Femur (tissue), 1 donor: Measurements from ENCODE around the gene TYK2.

Experiments used
- DNase-seq: peaks from one replicate; pipeline ENCODE4 v3.0.0-alpha.2; 2017

The TYK2 gene

DNA sequence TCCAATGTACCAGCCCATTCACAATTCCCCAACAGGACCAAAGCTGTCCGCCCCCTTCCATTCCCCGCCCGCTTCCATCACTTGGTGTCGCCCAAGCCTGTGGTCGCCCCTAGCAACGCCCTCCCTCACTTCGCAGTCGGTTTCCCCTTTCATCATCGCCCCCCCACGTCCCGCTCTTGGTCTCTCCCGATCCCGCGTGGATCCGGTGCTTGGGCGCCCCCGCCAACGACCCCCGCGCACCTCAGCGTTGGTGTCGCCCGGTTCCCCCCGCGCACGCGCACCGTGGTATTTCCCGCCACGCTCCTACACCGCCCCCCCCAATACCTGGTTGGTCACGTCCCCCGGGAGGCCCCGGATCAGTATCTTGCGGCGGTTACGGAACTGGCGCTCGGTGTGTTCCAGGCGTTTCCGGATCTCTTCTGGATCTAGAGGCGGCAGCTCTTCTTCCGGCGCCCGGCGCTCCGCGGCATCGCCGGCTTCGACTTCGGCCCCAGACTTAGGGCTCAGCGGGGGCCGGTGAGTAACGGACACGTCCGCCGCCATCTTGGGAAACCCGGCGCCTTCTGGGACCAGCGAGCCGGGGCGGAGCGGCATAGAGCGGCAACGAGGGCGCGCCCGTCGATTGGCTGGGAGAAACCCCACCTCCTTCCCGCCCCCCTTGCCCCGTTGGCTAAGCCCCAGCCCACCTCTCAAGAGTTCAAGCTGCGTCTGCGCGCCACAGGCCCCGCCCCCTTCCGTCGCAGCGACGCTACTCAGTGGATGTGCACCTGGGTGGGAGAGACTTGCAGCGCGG is 47.2 kb downstream of the TYK2 start, which contains the start of gene RAVER1:
RAVER1 (minus strand) TSS at position 565 of the 793 bp plus-strand sequence; CDS start at position 543, 22 bp downstream.
- peak; percentile 99 for DNase-seq

DNA sequence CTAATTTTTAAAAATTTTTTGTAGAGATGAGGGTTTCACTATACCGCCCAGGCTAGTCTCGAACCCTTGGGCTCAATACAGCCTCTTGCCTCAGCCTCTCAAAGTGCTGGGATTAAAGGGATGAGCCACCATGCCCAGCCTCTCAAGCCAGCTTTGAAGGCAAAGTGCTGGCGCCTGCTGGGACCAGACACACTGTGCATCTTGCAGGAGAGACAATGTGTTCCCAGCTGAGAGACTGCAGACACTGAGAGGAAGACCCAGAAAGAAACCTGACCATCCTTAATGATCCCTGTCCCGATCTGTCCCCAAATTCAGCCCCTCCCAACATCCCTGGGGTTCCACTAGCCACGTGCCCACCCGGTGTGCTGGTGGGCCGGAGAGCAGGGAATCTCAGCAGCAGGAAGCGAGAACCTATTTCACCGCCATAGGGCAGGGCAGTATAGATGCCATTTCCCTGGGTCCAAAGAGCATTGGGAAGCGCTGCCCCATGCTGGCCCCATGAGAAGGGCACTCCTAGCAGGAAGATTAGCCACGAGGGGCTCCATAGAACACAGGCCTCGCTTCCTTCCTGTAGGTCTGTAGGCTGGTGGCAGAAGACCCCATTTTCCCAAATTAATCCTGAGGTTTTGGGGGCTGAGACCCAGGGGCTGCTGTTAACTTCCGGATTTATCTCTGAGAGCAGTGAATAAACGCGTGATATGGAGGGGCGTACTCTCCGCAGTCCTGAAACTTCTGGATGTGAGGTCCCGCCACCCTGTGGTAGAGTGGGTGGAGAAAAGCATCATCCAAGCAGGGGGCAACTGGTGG is 48.0 kb downstream of the TYK2 start:
- no peak for DNase-seq

DNA sequence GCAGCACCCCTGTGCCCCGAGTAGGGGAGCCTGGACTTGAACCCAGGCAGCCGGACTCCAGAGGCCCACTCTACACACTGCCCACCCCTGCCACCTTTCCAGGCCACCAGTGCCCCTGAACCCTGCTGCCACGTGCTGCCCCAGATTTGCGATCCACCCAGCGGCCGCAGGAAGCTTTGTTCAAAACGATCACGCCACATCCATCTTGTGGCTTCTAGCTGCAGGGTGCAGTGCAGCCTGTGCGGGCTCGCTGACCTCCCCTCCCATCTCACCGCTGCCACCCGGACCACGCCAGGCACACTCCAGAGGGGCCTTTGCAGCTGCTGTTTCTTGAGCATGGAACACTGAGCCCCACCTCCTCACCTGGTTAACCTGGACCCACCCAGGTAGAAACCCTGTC is 50.8 kb downstream of the TYK2 start:
- DNase-seq, result no peak

DNA sequence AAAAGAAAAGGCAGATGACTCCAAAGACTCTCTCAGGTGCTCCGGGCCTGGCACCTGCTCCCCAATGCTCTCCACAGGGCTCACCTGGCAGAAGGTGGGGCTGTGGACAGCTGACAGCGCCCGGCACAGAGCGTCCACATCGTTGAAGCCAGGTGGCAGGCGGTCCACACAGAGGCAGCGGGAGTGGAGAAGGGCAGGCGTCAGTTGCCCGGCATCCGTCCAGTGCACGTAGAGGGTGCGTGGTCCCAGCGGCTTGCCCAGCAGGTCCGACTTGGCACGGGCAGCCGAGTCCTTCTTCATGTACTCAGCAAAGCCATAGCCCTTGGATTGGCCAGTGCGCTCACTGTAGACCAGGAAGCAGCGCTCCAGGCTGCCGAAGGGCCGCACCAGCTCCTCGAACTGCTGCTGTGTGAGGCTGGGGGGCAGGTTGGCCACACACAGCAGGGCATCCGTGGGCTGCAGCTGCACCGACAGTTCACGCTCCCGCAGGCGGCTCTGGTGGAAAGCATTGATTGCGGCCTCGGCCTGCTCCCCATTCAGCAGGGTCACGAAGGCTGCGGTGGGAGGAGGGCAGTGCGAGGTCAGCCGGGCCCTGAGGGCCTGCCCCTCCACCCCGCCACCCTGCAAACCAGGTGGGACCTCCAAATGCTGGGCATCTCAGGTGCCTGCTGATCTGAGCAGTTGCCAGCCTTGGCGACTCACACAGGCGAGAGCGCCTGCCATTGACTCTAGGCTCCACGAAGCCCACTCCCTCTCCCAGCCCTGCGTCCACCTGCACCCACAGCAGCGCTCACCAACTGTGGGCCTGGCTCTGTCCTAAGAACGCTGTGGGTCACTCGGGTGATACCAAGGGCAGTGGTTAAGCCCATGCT is 51.6 kb downstream of the TYK2 start:
- no peak for DNase-seq

DNA sequence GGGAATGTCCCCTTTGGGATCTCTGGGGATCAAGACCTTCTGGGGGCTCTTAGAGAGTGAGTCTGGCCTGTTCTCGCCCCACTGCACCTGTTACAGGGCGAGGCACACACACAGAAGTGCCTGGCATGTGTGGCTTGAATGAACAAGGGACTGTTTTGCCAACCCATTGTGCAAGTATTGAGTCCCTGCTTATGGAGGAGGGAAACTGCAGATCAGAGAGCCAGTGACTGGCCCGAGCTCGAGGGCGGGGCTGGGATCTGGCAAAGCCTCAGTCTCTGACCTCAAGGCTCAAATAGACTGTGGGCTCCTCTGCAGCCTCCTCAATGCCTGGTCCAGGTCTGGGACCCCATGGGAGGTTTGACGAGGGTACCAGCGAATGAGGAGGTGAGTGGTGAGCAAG is 52.6 kb downstream of the TYK2 start:
- DNase-seq, result no peak

DNA sequence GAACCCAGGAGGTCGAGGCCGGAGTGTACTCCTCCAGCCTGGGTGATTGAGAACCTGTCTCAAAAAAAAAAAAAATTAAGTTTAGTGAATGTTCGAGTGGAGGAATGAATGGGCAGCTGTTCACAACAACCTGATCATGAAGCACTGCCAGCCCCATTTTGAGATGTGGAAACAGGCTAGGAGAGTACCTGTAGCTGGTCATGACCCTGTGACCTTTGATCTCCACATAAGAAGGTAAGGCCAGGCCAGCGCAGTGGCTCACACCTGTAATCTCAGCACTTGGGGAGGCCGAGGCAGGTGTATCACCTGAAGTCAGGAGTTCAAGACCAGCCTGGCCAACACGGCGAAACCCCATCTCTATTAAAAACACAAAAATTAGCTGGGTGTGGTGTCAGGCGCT is 54.6 kb downstream of the TYK2 start:
- DNase-seq, result no peak

DNA sequence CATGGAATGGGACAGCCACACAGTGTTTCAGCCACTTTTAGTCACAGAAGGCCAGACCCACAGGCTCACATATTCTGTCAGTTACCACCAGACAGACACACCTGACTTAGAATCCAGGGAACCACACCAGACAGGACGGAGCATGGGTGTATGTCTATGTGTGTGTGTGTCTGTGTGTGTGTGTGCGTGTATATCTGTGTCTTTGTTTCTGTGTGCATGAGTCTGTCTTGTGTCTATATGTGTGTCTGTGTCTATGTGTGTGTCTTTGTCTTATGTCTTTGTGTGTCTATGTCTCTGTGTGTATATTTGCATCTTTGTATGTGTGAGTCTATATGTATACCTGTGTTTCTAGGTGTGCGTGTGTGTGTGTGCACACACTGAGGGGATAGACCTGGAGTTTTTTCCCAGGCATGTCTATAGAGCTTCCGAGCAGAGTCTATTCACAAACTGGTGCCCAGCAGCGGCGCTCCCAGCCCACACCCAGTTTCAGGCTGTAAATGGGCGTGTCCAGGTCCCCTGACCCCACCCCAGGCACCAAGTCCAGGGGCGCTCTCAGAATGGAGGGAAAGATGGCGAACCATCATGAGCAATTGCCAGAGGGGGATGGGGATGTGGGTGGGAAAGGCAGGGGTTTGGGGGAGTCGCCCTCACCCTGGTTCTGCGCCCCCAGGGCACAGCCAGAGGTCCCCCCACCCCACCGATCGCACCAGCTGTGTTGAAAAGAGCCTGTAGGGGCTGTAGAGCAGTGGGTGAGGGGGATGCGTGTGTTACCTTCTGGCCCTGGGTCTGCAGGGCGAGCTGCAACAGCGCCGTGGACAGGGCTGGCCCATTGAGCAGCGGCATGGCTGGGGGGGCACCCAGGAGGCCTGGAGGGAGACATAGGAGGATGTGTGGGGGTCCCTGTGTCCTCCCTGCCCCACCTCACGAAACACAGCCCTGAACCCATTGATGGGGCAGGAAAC is 58.2 kb downstream of the TYK2 start:
- no peak for DNase-seq

DNA sequence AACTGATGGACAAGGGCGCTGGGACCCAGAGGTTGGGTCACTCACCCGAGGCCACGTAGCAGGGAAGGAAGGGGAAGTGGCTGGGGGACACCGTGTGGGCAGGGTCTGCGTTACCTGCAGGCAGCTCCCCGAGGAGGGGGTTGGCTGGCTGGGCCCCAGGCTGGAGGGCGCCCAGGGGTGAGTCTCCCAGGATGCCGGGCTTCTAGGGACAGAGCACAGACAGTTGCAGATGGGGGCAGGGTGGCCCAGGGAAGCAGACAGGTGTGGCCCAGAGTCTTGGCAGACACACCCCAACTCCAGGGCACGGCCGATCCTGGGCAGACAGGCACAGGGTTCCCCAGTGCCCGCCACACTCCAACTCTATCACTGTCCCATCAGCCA is 59.0 kb downstream of the TYK2 start:
- DNase-seq, result no peak

DNA sequence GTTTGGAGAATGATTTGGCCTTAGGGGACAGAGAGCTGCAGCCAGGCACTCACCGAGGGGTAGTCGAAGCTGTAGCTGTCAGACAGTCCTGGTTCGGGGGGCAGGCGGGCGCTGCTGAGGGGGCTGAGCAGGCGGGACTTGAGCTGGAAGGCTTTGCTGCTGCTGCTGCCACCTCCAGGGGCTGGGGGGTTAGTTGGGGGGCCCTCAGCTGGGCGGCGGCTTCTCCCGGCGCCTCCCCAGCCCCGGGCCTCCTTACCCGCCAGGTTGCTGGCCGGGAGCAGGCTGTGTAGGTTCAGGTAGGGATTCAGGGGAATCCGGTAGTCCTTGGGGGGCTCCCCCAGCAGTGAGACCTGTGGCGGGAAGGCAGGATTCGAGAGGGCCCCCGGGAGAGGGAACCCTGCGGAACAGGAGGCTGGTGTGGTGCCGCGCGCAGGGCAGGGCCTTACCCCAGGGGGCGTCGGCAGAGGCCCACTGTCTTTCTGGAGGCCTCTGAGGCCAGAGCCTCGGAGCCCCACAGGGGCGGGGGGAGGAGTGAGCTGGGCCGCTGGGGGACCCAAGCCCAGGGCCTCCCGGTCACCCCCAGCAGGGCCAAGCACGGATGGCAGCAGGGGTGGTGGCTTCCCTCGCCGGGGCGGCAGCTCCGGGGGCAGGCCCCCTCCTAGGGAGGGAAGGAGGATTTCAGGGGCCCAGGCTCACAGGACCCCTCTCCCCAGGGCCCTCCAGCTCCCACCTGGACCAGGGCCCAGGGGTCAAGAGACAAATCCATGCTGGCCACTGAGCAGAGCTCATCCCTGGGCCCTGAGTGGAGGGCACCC is 59.6 kb downstream of the TYK2 start:
- DNase-seq, result no peak

DNA sequence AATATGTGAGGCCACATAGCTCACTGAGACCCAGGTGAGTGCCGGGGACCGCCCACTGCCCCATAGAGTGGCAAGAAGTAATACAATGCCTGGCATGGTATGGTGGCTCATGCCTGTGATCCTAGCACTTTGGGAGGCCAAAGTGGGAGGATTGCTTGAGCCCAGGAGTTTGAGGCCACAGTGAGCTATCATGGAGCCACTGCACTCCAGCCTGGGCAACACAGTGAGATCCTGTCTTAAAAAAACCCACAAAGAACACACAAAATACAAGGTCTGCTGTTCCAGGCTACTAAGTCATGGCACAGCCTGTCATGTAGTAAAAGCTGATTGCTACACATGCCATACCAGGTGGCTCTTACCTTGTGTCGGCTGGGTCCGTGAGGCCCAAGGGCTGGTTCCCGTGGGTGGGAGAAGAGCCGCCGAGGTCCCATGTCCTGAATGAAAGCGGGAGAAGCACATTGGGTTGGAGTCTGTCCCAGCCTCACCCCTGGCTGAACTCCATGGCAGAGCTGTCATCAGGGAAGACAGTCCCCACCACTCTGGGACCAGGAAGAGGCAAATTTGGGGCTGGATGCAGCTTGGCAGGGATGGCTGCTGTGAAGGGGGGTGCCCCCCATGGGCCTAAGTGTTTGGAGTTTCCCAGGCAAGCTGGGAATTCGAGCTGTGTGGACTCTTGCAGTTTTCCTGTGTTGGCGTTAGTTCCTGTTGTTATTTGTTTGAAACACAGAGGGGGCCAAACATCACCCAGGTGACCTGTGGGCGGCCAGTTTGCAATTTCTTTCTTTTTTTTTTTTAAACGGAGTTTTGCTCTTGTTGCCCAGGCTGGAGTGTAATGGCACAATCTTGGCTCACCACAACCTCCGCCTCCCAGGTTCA is 61.3 kb downstream of the TYK2 start:
- DNase-seq, result no peak

DNA sequence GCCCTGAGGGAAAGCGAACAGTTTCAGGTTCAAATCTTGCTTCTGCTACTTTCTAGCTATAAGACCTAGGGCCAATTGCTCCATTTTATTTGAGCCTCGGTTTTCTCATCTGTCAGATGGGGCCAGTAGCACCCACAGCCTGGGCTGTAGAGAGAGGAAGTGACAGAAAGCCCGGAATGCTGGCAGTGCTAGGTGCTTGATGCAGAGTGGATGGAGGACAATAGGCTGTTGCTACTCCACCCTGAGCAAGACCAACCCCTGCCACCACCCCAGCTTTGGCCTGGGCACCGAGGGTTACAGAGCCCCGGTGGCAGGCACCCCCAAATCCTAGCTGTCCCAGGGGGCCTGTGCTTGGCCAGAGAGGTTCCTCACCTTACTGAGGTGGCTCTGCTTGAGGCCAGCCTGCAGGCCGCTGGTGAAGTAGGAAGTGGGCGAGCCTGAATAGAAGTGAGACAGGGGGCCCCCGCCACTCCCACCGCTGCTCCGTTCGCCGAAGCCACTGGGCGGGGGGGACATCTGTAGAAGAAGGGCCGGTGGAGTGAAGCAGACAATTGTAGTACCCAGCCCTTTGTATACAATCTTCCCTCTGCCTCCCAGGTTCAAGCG is 62.4 kb downstream of the TYK2 start:
- DNase-seq, result no peak

DNA sequence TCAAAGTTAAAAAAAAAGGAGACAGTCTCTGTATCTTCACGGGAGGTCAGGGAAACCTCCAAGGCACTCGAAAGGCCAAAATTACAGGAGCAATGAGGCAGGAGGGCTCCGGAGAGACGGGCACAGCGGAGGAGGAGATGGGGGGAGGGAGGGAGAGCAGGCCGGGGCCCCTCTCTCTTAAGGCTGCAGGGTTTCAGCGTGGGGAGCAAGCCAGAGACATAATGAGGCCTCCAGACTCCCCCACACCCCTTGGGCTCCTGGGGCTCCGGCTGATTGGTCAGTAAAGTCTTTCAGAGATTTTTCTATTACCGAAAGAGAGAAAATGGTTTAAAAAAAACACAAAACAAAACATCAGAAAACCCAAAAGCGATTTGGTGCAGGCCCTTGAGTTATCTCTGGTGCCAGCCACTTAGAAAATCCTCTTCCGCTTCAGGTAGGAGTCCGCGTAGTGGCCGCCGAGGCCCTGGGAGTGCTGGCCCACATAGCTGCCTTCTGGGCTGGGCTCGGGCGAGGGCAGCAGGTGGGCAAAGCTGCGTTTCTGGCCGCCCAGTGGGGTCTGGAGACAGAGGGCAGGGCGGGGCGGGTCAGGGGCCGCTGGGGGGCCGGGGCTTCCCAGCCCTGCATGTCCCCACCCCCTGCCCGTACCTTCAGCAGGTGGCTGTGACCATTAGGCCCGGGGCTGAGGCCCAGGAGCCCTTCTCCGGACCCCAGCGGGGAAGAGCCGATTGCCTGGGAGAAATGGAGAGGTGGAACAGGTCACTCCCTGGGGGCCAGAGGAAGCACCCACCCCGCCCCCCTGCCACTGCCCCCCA is 63.1 kb downstream of the TYK2 start:
- no peak for DNase-seq

DNA sequence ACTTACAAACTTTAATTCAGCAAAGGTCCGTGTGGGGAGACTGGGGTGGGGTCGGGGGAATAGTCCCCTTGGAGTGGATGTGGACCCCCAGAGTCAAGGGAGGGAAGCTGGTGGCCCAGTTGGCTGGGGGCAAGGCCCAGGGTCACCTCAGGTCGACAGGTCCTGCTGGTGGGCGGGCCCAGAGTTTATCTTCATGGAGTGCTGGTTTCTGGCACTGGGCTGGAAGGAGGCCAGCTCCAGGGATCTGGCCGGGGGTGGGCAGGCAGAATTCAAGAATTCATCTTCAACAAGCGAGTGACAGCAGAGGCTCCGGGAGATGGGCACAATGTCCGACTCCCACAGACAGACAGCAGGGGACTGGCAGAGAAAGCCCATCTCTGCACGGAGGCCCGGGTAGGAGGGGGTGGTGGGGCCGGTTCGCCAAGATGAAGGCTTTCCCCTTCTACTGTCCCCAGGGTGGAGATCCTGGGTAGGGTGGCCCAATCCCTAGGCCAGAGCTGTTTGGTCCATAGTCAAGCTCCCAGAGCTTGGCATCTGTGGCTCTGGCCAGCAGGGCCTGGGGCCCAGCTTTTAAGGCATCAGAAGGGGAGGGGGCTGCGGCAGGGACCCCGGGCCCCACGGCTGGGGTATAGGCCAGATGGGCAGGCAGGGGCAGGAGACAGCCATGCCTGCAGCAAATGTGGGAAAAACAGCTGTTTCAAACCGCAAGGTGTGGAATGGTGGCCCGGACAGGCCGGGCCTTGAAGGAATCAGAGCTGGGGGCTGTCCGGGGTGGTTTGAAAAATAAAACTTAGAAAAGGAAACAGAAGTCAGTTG is 63.9 kb downstream of the TYK2 start:
- no peak for DNase-seq

DNA sequence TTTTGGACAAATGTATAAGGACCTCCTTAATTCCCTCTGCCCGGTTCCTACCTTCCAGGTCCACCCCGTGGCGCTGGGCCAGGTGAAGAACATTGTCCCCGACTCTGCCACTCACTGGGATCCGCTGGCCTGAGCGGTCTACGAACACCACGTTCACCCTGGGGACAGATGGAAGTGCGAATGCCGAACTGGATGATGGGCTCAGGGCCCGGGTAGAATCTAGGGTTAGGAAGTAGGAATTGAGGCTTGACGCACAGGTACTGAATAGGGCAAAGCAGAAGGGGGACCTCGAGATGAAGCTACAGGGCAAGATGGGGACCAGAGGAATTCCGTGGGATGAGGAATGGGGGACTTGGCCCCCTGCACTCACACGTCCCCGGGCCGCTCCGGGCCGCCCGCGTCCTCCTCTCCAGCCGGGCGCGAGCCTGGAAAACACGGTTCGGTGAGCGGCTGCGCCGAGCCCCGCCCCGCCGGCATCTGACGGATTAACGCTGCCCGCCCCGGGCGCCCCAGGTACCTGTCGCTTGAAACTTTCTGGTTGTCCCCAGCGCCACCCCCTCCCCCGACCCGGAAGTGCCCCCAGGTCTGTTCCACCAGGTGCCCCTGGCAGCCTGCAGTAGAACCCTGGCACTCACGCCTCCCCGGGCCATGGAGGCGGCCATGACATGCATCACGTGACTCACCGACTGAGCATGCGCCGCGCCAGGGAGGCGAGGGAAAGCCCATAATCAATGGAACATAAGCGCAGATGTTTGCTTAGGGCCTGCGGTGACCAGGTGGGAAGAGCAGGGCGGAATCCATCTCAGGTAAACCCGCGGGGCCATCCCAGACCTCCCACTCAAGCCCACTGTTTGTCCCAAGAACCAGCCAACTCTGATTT is 64.8 kb downstream of the TYK2 start, which contains the start of gene FDX2:
FDX2 (minus strand) TSS at position 681 of the 880 bp plus-strand sequence; CDS start at position 662, 19 bp downstream.
- peak; percentile 90 for DNase-seq

DNA sequence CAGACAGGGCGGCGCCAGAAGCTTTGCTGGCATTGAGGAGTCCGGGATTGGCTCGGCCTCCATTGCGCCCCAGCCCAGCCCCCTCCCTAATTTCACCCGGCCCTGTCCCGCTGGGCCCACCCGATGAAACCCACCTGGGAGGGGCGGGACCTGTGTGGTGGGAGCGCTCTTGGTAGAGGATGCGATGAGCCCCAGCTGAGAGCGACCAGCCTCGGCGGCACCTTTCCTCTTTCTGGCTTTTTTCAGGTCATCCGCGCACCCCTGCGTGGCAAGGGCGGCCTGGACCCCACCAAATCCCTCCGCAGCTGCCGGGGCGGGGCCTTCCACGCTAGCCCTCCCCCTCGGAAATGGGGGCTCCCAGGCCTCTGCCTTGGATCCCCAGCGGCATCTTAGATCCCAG is 70.9 kb downstream of the TYK2 start, which contains the start of gene ZGLP1:
ZGLP1 (minus strand) TSS at position 393 of the 400 bp plus-strand sequence.
- DNase-seq, result no peak

DNA sequence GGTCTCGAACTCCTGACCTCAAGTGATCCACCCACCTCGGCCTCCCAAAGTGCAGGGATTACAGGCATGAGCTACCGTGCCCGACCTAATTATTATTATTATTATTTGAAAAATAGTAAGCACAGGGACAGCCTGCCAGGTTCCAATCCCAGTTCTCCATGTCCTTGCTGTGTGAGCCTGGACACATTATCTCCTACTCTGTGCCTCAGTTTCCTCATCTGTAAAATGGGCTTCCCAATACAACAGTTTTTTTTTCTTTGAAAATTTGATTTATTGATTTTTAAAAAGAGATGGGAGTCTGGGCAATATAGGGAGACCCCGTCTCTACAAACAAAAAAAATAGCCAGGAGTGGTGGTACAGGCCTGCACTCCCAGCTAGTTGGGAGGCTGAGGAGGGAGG is 74.0 kb downstream of the TYK2 start:
- no peak for DNase-seq
